Osteocyte (in vitro differentiated cells): ENCODE measurements around the gene INHBA. TPM values are rescaled to one million over a fixed set of nuclear protein-coding genes. Genes with fewer than 3 reads are reported as not detected.

Source experiments
- DNase-seq: peaks from one replicate; pipeline ENCODE4 v3.0.0; 2021; ENCODE audit warnings: mixed read lengths; ENCODE audit not compliant: unreplicated experiment; ENCODE audit errors: extremely low spot score
- H3K27ac Mint-ChIP-seq: one replicate; pipeline ENCODE4 v1.8.0; 2021; ENCODE audit warnings: mild to moderate bottlenecking, mixed read lengths; ENCODE audit not compliant: unreplicated experiment
- H3K27me3 Mint-ChIP-seq: one replicate; pipeline ENCODE4 v1.8.0; 2021; ENCODE audit warnings: mixed read lengths; ENCODE audit not compliant: unreplicated experiment
- H3K36me3 Mint-ChIP-seq: one replicate; pipeline ENCODE4 v1.8.0; 2021; ENCODE audit warnings: mixed read lengths; ENCODE audit not compliant: unreplicated experiment
- H3K4me1 Mint-ChIP-seq: one replicate; pipeline ENCODE4 v1.8.0; 2021; ENCODE audit warnings: mixed read lengths; ENCODE audit not compliant: unreplicated experiment
- H3K4me3 Mint-ChIP-seq: one replicate; pipeline ENCODE4 v1.8.0; 2021; ENCODE audit warnings: mild to moderate bottlenecking, moderate library complexity, mixed read lengths; ENCODE audit not compliant: unreplicated experiment
- H3K9me3 Mint-ChIP-seq: one replicate; pipeline ENCODE4 v1.8.0; 2021; ENCODE audit warnings: mixed read lengths; ENCODE audit not compliant: unreplicated experiment
- CTCF ChIP-seq: fragments of 200-600 bp; sonication (generic); IDR thresholded peaks from 2 replicates; pipeline ENCODE4 v1.5.0; 2021; ENCODE audit warnings: antibody characterized with exemption, mild to moderate bottlenecking, moderate library complexity
- total RNA-seq: library from RNA; stranded (reverse); gene quantifications from 2 replicates; pipeline ENCODE4 v1.2.1, GENCODE V29; 2021

INHBA gene
- total RNA-seq, 1 donor from 2014 or later: 198 TPM

- TF ChIP-seq CTCF: no peak
- Mint-ChIP-seq H3K27ac (no peak overlapping the region), H3K27me3 (no peaks in the 10 kb centered on the region), H3K4me3 (no peak overlapping the region), H3K9me3 (no peaks in the 10 kb centered on the region), H3K4me1 (peaks cover 23% of the 10 kb centered on the region), H3K36me3 (peaks cover 2% of the 10 kb centered on the region)
- no peak for DNase-seq
Measured at GRCh38 chr7:41735206-41735605, 32.3 kb upstream of the INHBA start.

- no peak for DNase-seq
- Mint-ChIP-seq H3K9me3 (no peaks in the 10 kb centered on the region), H3K36me3 (no peaks in the 10 kb centered on the region), H3K27ac (no peak overlapping the region), H3K4me1 (peaks cover 25% of the 10 kb centered on the region), H3K4me3 (no peak overlapping the region), H3K27me3 (no peaks in the 10 kb centered on the region)
- no peak for TF ChIP-seq CTCF
Measured at GRCh38 chr7:41732843-41733306, 30.0 kb upstream of the INHBA start.

- peaks cover 29% of the 10 kb centered on the region for H3K4me1 Mint-ChIP-seq
- H3K27ac Mint-ChIP-seq: no peak overlapping the region
- peak; percentile 21 for TF ChIP-seq CTCF
Measured at GRCh38 chr7:41732436-41732785, 29.5 kb upstream of the INHBA start.

GRCh38 chr7:41731493-41732435 is 28.9 kb upstream of the INHBA start:
- H3K4me1 Mint-ChIP-seq: peaks cover 33% of the 10 kb centered on the region
- no peak for DNase-seq

More at GRCh38 chr7:41732436-41732785, 29.5 kb upstream of the INHBA start:
- no peaks in the 10 kb centered on the region for H3K36me3 Mint-ChIP-seq
- no peaks in the 10 kb centered on the region for H3K9me3 Mint-ChIP-seq
- DNase-seq: no peak
- no peak overlapping the region for H3K4me3 Mint-ChIP-seq
- H3K27me3 Mint-ChIP-seq: no peaks in the 10 kb centered on the region

More at GRCh38 chr7:41731493-41732435, 28.9 kb upstream of the INHBA start:
- TF ChIP-seq CTCF: peak; percentile 67
- Mint-ChIP-seq H3K9me3 (no peaks in the 10 kb centered on the region), H3K36me3 (no peaks in the 10 kb centered on the region), H3K27me3 (no peaks in the 10 kb centered on the region), H3K27ac (no peak overlapping the region), H3K4me3 (no peak overlapping the region)
